Measurements from ENCODE around the gene CNBP. TPM values are rescaled to one million over a fixed set of nuclear protein-coding genes. Genes with fewer than 3 reads are reported as not detected.

The CNBP gene
- total and polyA plus RNA-seq, 2 of the 13 experiments (the other 11 are each of a cell fraction or from before 2014, with no cell fraction given): 282 to 354 TPM

DNA sequence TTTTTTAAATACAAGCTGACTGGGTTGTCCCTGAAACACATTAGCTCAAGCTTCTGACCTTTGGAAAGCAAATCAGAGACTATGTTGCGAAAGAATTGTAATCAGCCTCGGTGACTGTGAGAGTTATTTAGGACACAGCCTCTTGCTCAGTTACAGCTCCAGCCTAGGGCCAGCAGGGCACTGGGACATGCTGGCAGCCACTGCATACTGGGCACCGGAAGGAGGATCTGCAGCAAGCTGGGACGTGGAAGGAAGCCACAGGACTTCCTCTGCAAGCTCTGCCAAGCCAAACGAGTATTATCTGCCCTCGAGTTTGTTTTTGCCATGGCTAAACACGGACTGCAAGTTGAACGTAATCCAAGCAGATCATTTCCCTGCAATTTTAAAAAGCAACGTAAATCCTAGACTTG is 41.3 kb upstream of the CNBP start (continued):
- TF ChIP-seq, protein P1, sequence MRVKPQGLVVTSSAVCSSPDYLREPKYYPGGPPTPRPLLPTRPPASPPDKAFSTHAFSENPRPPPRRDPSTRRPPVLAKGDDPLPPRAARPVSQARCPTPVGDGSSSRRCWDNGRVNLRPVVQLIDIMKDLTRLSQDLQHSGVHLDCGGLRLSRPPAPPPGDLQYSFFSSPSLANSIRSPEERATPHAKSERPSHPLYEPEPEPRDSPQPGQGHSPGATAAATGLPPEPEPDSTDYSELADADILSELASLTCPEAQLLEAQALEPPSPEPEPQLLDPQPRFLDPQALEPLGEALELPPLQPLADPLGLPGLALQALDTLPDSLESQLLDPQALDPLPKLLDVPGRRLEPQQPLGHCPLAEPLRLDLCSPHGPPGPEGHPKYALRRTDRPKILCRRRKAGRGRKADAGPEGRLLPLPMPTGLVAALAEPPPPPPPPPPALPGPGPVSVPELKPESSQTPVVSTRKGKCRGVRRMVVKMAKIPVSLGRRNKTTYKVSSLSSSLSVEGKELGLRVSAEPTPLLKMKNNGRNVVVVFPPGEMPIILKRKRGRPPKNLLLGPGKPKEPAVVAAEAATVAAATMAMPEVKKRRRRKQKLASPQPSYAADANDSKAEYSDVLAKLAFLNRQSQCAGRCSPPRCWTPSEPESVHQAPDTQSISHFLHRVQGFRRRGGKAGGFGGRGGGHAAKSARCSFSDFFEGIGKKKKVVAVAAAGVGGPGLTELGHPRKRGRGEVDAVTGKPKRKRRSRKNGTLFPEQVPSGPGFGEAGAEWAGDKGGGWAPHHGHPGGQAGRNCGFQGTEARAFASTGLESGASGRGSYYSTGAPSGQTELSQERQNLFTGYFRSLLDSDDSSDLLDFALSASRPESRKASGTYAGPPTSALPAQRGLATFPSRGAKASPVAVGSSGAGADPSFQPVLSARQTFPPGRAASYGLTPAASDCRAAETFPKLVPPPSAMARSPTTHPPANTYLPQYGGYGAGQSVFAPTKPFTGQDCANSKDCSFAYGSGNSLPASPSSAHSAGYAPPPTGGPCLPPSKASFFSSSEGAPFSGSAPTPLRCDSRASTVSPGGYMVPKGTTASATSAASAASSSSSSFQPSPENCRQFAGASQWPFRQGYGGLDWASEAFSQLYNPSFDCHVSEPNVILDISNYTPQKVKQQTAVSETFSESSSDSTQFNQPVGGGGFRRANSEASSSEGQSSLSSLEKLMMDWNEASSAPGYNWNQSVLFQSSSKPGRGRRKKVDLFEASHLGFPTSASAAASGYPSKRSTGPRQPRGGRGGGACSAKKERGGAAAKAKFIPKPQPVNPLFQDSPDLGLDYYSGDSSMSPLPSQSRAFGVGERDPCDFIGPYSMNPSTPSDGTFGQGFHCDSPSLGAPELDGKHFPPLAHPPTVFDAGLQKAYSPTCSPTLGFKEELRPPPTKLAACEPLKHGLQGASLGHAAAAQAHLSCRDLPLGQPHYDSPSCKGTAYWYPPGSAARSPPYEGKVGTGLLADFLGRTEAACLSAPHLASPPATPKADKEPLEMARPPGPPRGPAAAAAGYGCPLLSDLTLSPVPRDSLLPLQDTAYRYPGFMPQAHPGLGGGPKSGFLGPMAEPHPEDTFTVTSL (CRISPR knock-in tag; IDR thresholded peaks at IDR 0.05; ENCODE audit: borderline replicate concordance): peak; percentile 79; the same call in 1 of the 2 replicates
- TF ChIP-seq ZMYM2 (CRISPR knock-in tag; IDR thresholded peaks at IDR 0.05): no peak
- TF ChIP-seq, protein P2, sequence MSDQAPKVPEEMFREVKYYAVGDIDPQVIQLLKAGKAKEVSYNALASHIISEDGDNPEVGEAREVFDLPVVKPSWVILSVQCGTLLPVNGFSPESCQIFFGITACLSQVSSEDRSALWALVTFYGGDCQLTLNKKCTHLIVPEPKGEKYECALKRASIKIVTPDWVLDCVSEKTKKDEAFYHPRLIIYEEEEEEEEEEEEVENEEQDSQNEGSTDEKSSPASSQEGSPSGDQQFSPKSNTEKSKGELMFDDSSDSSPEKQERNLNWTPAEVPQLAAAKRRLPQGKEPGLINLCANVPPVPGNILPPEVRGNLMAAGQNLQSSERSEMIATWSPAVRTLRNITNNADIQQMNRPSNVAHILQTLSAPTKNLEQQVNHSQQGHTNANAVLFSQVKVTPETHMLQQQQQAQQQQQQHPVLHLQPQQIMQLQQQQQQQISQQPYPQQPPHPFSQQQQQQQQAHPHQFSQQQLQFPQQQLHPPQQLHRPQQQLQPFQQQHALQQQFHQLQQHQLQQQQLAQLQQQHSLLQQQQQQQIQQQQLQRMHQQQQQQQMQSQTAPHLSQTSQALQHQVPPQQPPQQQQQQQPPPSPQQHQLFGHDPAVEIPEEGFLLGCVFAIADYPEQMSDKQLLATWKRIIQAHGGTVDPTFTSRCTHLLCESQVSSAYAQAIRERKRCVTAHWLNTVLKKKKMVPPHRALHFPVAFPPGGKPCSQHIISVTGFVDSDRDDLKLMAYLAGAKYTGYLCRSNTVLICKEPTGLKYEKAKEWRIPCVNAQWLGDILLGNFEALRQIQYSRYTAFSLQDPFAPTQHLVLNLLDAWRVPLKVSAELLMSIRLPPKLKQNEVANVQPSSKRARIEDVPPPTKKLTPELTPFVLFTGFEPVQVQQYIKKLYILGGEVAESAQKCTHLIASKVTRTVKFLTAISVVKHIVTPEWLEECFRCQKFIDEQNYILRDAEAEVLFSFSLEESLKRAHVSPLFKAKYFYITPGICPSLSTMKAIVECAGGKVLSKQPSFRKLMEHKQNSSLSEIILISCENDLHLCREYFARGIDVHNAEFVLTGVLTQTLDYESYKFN (CRISPR knock-in tag; conservative IDR thresholded peaks at IDR 0.05): peak; percentile 91
- no peak for TF ChIP-seq ZNF879 (CRISPR knock-in tag; IDR thresholded peaks at IDR 0.05)
- TF ChIP-seq PRMT3 (CRISPR knock-in tag; IDR thresholded peaks at IDR 0.05; ENCODE audit: borderline replicate concordance, low read depth): no peak
- no peak for TF ChIP-seq CHD4 (IDR thresholded peaks at IDR 0.05; ENCODE audit: borderline replicate concordance, low read length)
- no peak for TF ChIP-seq ARNT2 (CRISPR knock-in tag; IDR thresholded peaks at IDR 0.05; ENCODE audit: low read depth)
- no peak for TF ChIP-seq SNAPC2 (CRISPR knock-in tag; IDR thresholded peaks at IDR 0.05)
- TF ChIP-seq TEAD2 (CRISPR knock-in tag; IDR thresholded peaks at IDR 0.05): no peak
- no peak for TF ChIP-seq HOXA7 (CRISPR knock-in tag; IDR thresholded peaks at IDR 0.05)
- TF ChIP-seq DNMT3B (CRISPR knock-in tag; conservative IDR thresholded peaks at IDR 0.05): no peak
- no peak for TF ChIP-seq TCF12 (IDR thresholded peaks at IDR 0.05)
- no peak for TF ChIP-seq TCF12 (CRISPR knock-in tag; IDR thresholded peaks at IDR 0.05)
- peak; percentile 40; the same call in 1 of the 2 replicates for TF ChIP-seq ZFP1 (CRISPR knock-in tag; IDR thresholded peaks at IDR 0.05)
- TF ChIP-seq JUNB (CRISPR knock-in tag; IDR thresholded peaks at IDR 0.05; ENCODE audit: borderline replicate concordance): no peak
- no peak for TF ChIP-seq HNRNPK (IDR thresholded peaks at IDR 0.05; ENCODE audit: low read depth, low read length, poor library complexity, severe bottlenecking)
- TF ChIP-seq, protein P3, sequence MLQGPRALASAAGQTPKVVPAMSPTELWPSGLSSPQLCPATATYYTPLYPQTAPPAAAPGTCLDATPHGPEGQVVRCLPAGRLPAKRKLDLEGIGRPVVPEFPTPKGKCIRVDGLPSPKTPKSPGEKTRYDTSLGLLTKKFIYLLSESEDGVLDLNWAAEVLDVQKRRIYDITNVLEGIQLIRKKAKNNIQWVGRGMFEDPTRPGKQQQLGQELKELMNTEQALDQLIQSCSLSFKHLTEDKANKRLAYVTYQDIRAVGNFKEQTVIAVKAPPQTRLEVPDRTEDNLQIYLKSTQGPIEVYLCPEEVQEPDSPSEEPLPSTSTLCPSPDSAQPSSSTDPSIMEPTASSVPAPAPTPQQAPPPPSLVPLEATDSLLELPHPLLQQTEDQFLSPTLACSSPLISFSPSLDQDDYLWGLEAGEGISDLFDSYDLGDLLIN (CRISPR knock-in tag; IDR thresholded peaks at IDR 0.05; ENCODE audit: borderline replicate concordance): no peak
- no peak for TF ChIP-seq ZNF782 (CRISPR knock-in tag; IDR thresholded peaks at IDR 0.05; ENCODE audit: borderline replicate concordance)
- TF ChIP-seq ZFP36L2 (CRISPR knock-in tag; IDR thresholded peaks at IDR 0.05): no peak
- TF ChIP-seq ZNF263 (CRISPR knock-in tag; IDR thresholded peaks at IDR 0.05): no peak
- peak; percentile 65 for TF ChIP-seq HDAC1 (CRISPR knock-in tag; IDR thresholded peaks at IDR 0.05)
- no peak for TF ChIP-seq PLRG1 (conservative IDR thresholded peaks at IDR 0.05)
- TF ChIP-seq FOXA1 (IDR thresholded peaks at IDR 0.05): no peak
- peak; percentile 56 for TF ChIP-seq FOXA1 (CRISPR knock-in tag; IDR thresholded peaks at IDR 0.05)

Data from HepG2 (cell line).